Tibial nerve (tissue), 4 donors: ENCODE measurements around the gene ABI3BP. TPM values are rescaled to one million over a fixed set of nuclear protein-coding genes. Genes with fewer than 3 reads are reported as not detected.
A peak's percentile ranks its signal among the peaks of the same experiment; 100 is the strongest.

ENCODE experiments used
- DNase-seq, 2 donors: peaks; one replicate each; pipeline ENCODE4 v3.0.0-alpha.2; 2019; ENCODE audit warnings: low spot score in 2 of 2
- H3K27ac ChIP-seq, 4 donors: fragments of 200-600 bp; sonication (generic) in 3 of 4; one replicate each; pipeline ENCODE4 v1.5.1; 2017 to 2019; ENCODE audit warnings: mild to moderate bottlenecking in 1 of 4
- H3K27me3 ChIP-seq, 2 donors: fragments of 200-600 bp; sonication (generic) in 1 of 2; one replicate each; pipeline versions ENCODE4 v1.5.1 to v1.6.0; 2017 to 2019
- H3K36me3 ChIP-seq, 3 donors: fragments of 200-600 bp; sonication (generic); one replicate each; pipeline ENCODE4 v1.5.1; 2018 to 2019
- H3K4me1 ChIP-seq, 4 donors: fragments of 200-600 bp; sonication (generic) in 3 of 4; one replicate each; pipeline ENCODE4 v1.5.1; 2017 to 2019
- H3K4me3 ChIP-seq, 4 donors: fragments of 200-600 bp; sonication (generic) in 3 of 4; one replicate each; pipeline ENCODE4 v1.5.1; 2017 to 2019; ENCODE audit warnings: mild to moderate bottlenecking in 1 of 4, moderate library complexity in 1 of 4
- H3K9me3 ChIP-seq, 4 donors: fragments of 200-600 bp; sonication (generic) in 3 of 4; one replicate each; pipeline ENCODE4 v1.5.1; 2017 to 2019
- CTCF ChIP-seq, 5 experiments: fragments of 200-600 bp in 3 of 5; fragments of 450-650 bp in 2 of 5; sonication (generic) in 3 of 5; IDR thresholded peaks; one replicate each; pipeline ENCODE4 v1.5.1; 2016 to 2019; ENCODE audit warnings: antibody characterized with exemption in 5 of 5, mild to moderate bottlenecking in 3 of 5, moderate library complexity in 2 of 5
- EP300 ChIP-seq, 2 donors: sonication (generic); formaldehyde crosslinking; IDR thresholded peaks; one replicate each; pipeline ENCODE4 v1.6.1; 2017; ENCODE audit warnings: antibody characterized with exemption in 2 of 2, mild to moderate bottlenecking in 1 of 2
- POLR2A ChIP-seq, 2 donors: fragments of 450-650 bp; IDR thresholded peaks; one replicate each; pipeline ENCODE4 v1.6.1; 2017; ENCODE audit warnings: antibody characterized with exemption in 2 of 2, mild to moderate bottlenecking in 2 of 2, moderate library complexity in 2 of 2
- WGBS, 2 donors: methylation state at CpG; one replicate each; pipeline ENCODE4 v1.1.5; 2018; 5-methylcytosine and 5-hydroxymethylcytosine counted together
- total RNA-seq, 4 donors: library from RNA; depleted of rRNA; stranded (reverse); fragments of >200 nt; gene quantifications; one replicate each; pipeline ENCODE4 v1.1.0, GENCODE V29; 2016

Gene ABI3BP
- total RNA-seq, 4 donors from 2014 or later, result 39.6 to 189 (median 139) TPM

DNA sequence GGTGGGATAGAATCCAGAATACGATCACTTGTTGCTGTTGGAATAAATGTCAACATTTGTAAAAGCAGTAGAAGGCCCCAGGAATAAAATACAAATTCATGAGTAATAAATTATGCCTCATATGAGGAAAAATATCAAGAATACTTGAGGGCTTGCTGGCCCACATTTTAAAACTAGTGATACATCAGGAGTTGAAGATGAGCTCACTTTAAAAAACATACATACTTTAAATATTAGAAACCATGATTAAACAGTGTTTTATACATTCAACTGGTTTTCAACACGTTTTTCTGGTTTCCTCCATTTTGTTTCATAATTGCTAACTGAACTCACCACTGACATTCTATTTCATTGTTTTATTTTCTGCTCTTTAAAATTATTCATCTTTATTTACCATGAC, 142.5 kb downstream of the ABI3BP start:
- Histone ChIP-seq H3K27me3 (no peaks in the 10 kb centered on the region), H3K4me3 (no peak overlapping the region), H3K27ac (no peak overlapping the region), H3K36me3 (no peaks in the 10 kb centered on the region), H3K4me1 (no peaks in the 10 kb centered on the region), H3K9me3 (no peaks in the 10 kb centered on the region)
- no peak for DNase-seq
- no peak for TF ChIP-seq EP300 (IDR thresholded peaks at IDR 0.05)
- 42 to 57% methylated on average over 2 of the region's 2 CpGs for WGBS, 2 donors

DNA sequence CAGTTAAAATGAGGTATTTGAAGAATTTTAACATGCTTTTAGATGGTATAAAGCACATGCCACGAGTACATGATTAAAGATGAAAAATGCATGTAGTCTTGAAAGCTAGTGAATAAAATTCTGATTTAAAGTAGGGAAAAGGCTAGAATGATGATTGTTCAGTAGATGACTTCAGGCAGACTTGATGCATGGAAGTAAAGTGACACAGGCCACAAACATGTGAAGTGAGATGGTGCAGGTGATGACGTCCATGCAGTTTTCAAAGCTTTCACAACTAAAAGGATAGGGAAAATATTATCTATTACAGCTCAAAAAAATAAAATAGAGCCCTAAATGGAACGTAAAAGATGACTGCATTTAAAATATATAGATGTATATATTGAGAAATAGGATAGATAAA, 143.1 kb downstream of the ABI3BP start:
- Histone ChIP-seq H3K36me3 (no peaks in the 10 kb centered on the region), H3K4me1 (no peaks in the 10 kb centered on the region), H3K27ac (no peak overlapping the region), H3K4me3 (no peak overlapping the region), H3K27me3 (no peaks in the 10 kb centered on the region), H3K9me3 (no peaks in the 10 kb centered on the region)
- WGBS, 2 donors, result 66% methylated on average over 3 of the region's 3 CpGs
- DNase-seq, result no peak
- no peak for TF ChIP-seq POLR2A (IDR thresholded peaks at IDR 0.05)
- no peak for TF ChIP-seq EP300 (IDR thresholded peaks at IDR 0.05)
- TF ChIP-seq CTCF (IDR thresholded peaks at IDR 0.05), result no peak

DNA sequence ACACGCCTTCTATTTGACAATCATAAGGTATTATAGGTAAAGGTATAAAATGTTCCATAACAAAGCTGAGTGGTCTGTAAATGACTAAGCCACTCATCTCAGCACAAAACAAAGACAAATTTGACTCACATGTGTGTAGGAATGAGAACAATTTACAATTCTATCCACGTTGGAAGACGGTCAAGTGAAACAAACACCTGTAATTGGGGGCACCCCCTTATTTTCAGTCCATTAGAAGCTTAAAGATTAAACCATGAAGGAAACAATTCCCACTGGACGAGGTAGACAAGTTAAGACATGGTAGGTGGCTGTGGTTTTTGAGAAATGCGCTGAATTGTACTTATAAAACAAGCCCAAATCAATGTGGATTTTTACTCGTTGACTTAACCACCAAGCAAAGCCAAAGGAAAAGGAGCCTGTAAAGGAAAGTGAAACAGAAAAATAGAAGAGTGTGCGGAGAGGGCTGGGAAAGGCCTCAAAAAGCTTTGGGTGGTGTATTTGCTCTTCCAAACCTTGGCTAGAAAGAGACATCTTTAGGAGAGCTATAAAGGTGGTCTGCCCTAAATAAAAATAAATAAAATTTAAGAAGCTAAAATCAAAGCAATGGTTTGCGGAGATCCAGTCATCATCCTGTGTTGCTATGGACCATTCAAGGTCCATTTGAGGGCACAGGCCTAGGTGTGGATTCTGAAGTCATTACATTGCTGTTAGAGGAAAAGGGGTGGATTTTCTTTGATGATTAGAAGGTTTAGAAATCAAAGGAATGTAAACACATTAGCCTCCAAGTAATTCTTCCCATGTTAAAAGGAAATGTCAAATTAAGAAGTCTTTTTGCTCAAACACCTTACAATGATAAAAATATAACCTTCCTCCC, 148.9 kb downstream of the ABI3BP start:
- Histone ChIP-seq H3K4me3 (no peak overlapping the region), H3K27ac (peak overlapping the region in 1 of 4 donors; percentile 21), H3K9me3 (no peaks in the 10 kb centered on the region), H3K27me3 (no peaks in the 10 kb centered on the region), H3K4me1 (no peaks in the 10 kb centered on the region), H3K36me3 (peaks cover 0 to 5% (median 0%) of the 10 kb centered on the region in 3 donors)
- 71 to 84% methylated on average over 8 of the region's 8 CpGs for WGBS, 2 donors
- DNase-seq, result no peak
- TF ChIP-seq POLR2A (IDR thresholded peaks at IDR 0.05), result no peak

DNA sequence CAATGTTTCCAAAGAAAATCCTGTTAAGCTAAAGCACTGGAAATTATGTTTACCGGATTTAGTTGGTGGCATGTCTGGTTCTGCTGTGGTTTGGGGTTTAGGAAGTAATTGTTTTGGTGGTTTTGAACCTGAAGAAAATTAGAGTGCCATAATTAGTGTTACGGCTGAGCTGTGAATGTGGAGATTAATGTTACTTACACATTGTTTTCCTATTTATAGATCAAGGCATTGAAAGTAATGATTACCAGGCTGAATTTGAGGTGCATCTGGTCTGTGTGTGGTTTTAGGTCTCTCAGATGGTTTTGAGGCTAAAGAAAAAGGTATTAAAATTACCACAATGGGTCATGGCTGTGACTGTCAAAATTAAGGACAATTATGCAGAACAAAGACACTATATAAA, 155.1 kb downstream of the ABI3BP start:
- H3K4me3 ChIP-seq, result no peak overlapping the region
- WGBS, 2 donors, result 68 to 79% methylated on average over 2 of the region's 2 CpGs
- TF ChIP-seq EP300 (IDR thresholded peaks at IDR 0.05) (no peak), POLR2A (IDR thresholded peaks at IDR 0.05) (no peak), CTCF (IDR thresholded peaks at IDR 0.05) (no peak)
- no peak for DNase-seq
- no peak overlapping the region for H3K27ac ChIP-seq
- no peaks in the 10 kb centered on the region for H3K27me3 ChIP-seq
- H3K36me3 ChIP-seq, result peaks cover 0 to 4% (median 0%) of the 10 kb centered on the region in 3 donors
- H3K4me1 ChIP-seq, result peaks cover 0 to 7% (median 0%) of the 10 kb centered on the region in 4 donors
- H3K9me3 ChIP-seq, result no peaks in the 10 kb centered on the region

GRCh38 chr3:100836661-100837060, 156.6 kb downstream of the ABI3BP start:
- WGBS, 2 donors, result 45 to 58% methylated on average over 1 of the region's 1 CpG
- TF ChIP-seq POLR2A (IDR thresholded peaks at IDR 0.05) (no peak), CTCF (IDR thresholded peaks at IDR 0.05) (no peak), EP300 (IDR thresholded peaks at IDR 0.05) (no peak)
- Histone ChIP-seq H3K27ac (no peak overlapping the region), H3K4me1 (peaks cover 0 to 7% (median 0%) of the 10 kb centered on the region in 4 donors), H3K4me3 (no peak overlapping the region), H3K9me3 (no peaks in the 10 kb centered on the region), H3K27me3 (no peaks in the 10 kb centered on the region), H3K36me3 (peaks cover 0 to 9% (median 0%) of the 10 kb centered on the region in 3 donors)
- no peak for DNase-seq

DNA sequence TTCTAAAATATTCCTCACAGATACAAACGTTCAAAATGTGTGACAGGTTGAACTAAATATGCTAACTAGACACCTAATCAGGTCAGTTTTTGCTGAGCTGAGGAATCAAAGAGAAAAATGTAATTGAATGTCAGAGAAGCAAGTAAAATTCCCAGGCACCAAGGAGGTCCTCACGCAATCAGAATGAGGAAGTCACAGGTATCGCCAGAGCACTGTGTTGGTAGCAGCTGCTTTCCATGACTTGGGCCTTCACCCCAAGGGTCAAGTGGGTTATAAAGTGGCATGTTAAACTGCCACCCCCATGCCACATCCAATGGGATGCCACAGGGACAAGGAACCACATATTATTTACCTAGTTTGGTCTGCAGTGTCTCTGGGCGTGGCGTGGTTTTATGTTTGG, 158.9 kb downstream of the ABI3BP start:
- peaks cover 0 to 7% (median 0%) of the 10 kb centered on the region in 4 donors for H3K4me1 ChIP-seq
- H3K9me3 ChIP-seq, result no peaks in the 10 kb centered on the region
- no peak for DNase-seq
- WGBS, 2 donors, result 91 to 92% methylated on average over 5 of the region's 5 CpGs
- no peak overlapping the region for H3K4me3 ChIP-seq
- H3K27ac ChIP-seq, result no peak overlapping the region
- no peak for TF ChIP-seq CTCF (IDR thresholded peaks at IDR 0.05)
- no peak for TF ChIP-seq POLR2A (IDR thresholded peaks at IDR 0.05)
- TF ChIP-seq EP300 (IDR thresholded peaks at IDR 0.05), result no peak
- peaks cover 0 to 18% (median 0%) of the 10 kb centered on the region in 3 donors for H3K36me3 ChIP-seq
- no peaks in the 10 kb centered on the region for H3K27me3 ChIP-seq
